Astrocyte of the spinal cord (primary cell): Measurements from ENCODE around the gene PSD4.
A peak's percentile ranks its signal among the peaks of the same experiment; 100 is the strongest.

Experiments
- DNase-seq: peaks from one replicate; pipeline ENCODE4 v3.0.0; 2011; ENCODE audit warnings: low read depth, low spot score
- H3K4me3 ChIP-seq: 2 replicates; pipeline ENCODE4 v1.5.1; 2011; ENCODE audit warnings: low read depth, mild to moderate bottlenecking, low read length, moderate library complexity
- in situ Hi-C: cut with HindIII; loops from 2 replicates; pipeline ENCODE4 v1.10.0; 2017; ENCODE audit warnings: low sequenced_read_pairs
- TF ChIP-seq, protein P1 (sequence below): IDR thresholded peaks from 2 replicates; pipeline ENCODE4 v1.5.1; 2012; ENCODE audit warnings: low read depth, mild to moderate bottlenecking, low read length, inconsistent platforms

PSD4 gene

GRCh38 chr2:113173542-113174375 lies at the start of gene PSD4:
TSS of gene PSD4 (plus strand) at chr2:113173971. CDS start at chr2:113182457, 8,486 bp downstream.
- TF ChIP-seq, protein P1, sequence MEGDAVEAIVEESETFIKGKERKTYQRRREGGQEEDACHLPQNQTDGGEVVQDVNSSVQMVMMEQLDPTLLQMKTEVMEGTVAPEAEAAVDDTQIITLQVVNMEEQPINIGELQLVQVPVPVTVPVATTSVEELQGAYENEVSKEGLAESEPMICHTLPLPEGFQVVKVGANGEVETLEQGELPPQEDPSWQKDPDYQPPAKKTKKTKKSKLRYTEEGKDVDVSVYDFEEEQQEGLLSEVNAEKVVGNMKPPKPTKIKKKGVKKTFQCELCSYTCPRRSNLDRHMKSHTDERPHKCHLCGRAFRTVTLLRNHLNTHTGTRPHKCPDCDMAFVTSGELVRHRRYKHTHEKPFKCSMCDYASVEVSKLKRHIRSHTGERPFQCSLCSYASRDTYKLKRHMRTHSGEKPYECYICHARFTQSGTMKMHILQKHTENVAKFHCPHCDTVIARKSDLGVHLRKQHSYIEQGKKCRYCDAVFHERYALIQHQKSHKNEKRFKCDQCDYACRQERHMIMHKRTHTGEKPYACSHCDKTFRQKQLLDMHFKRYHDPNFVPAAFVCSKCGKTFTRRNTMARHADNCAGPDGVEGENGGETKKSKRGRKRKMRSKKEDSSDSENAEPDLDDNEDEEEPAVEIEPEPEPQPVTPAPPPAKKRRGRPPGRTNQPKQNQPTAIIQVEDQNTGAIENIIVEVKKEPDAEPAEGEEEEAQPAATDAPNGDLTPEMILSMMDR, result no peak
- no peak for DNase-seq
- in situ Hi-C loops, result no loop called here
- no peak within 1 kb of the TSS for H3K4me3 ChIP-seq

GRCh38 chr2:113124181-113124961 lies 49.4 kb upstream of the PSD4 start:
- peak; percentile 10 for DNase-seq
- H3K4me3 ChIP-seq, result no peak overlapping the region
- TF ChIP-seq, protein P1, result no peak
- in situ Hi-C loops, result no loop called here

DNA sequence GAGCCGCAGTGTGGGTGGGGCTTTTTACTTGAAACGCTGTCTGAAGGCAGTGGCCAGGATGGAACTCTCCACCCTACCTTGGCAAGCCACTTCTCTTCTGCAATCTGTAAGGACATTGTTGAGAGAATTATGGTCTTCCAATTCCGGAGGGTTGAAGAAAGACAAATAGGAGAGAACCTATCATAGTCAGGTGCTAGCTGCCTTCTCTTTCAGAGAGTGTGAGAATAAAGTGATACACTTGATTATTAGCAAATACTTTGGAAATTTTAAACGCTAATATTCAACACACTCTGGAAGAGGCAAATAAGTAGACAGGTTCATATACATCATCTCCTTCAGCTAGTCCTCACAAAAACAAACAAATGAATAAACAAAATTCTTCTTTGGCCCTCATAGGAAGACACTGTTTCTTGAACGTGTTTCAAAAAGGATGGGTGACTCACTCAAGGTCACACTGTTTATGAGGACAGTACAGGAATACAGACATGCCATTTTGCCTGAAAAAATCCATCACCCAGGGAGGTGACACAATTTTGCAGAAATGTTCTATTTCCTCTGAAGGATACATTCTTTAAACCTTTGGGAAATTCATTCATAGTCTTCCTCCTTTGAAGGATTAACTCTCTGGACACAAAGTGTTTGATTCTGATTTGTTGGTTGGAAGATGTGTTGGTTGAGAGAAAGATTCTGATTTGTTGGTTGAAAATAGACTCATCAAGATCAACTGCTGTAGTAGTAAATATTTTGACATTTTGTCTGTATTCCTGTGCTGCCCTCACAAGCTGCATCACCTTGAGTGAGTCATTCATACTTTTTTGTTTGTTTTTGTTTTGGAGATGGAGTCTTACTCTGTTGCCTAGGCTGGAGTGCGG lies 48.6 kb upstream of the PSD4 start:
- in situ Hi-C loops, result no loop called here
- H3K4me3 ChIP-seq, result no peak overlapping the region
- DNase-seq, result no peak
- TF ChIP-seq, protein P1, result no peak

GRCh38 chr2:113126845-113127645 lies 46.7 kb upstream of the PSD4 start, which contains the start of gene IL1RN:
TSS of gene IL1RN (plus strand) at chr2:113127598. CDS start at chr2:113127625, 27 bp downstream.
- in situ Hi-C loops, result no loop called here
- TF ChIP-seq, protein P1, result no peak
- H3K4me3 ChIP-seq, result no peak within 1 kb of the TSS
- no peak for DNase-seq

DNA sequence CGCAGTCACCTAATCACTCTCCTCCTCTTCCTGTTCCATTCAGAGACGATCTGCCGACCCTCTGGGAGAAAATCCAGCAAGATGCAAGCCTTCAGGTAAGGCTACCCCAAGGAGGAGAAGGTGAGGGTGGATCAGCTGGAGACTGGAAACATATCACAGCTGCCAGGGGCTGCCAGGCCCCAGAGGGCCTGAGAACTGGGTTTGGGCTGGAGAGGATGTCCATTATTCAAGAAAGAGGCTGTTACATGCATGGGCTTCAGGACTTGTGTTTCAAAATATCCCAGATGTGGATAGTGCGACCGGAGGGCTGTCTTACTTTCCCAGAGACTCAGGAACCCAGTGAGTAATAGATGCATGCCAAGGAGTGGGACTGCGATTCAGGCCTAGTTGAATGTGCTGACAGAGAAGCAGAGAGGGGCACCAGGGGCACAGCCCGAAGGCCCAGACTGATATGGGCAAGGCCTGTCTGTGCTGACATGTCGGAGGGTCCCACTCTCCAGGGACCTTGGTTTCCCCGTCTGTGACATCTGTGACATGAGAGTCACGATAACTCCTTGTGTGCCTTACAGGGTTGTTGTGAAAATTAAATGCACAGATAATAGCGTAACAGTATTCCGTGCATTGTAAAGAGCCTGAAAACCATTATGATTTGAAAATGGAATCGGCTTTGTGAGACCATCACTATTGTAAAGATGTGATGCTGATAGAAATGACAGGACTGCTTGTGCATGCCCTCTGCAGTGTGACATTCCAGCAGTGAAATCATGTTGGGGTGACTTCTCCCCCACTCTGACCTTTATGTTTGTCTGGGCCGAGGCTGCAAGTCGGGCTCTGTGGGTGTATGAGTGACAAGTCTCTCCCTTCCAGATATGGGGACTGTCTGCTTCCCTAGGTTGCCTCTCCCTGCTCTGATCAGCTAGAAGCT lies 45.9 kb upstream of the PSD4 start:
- DNase-seq, result no peak
- H3K4me3 ChIP-seq, result no peak overlapping the region
- TF ChIP-seq, protein P1, result no peak
- in situ Hi-C loops, result no loop called here
